Lower lobe of right lung (tissue), 2 donors: ENCODE results near the gene GIMAP8. TPM values are rescaled to one million over a fixed set of nuclear protein-coding genes. Genes with fewer than 3 reads are reported as not detected.
"Not testable (repeated sequence)": the region's sequence is repeated elsewhere in the genome, so short reads cannot be mapped to it uniquely, and the experiment has no call there.

Experiments used
- ATAC-seq, 2 donors: fragments of 200-7000 bp; cut with Tn5 transposase; one replicate each; pipeline ENCODE4 v1.9.1; 2020 to 2022; ENCODE audit warnings: mild to moderate bottlenecking in 2 of 2, moderate library complexity in 2 of 2
- DNase-seq: peaks from one replicate; pipeline ENCODE4 v3.0.0-alpha.2; 2020
- H3K27ac ChIP-seq: fragments of 200-600 bp; one replicate; pipeline ENCODE4 v1.8.0; 2022
- H3K27me3 ChIP-seq: fragments of 200-600 bp; one replicate; pipeline ENCODE4 v1.8.0; 2022; ENCODE audit warnings: low read depth
- H3K36me3 ChIP-seq: fragments of 200-600 bp; one replicate; pipeline ENCODE4 v1.8.0; 2022; ENCODE audit warnings: mild to moderate bottlenecking
- H3K4me1 ChIP-seq: fragments of 200-600 bp; one replicate; pipeline ENCODE4 v1.8.0; 2022
- H3K4me3 ChIP-seq: fragments of 200-600 bp; one replicate; pipeline ENCODE4 v1.8.0; 2022; ENCODE audit warnings: mild to moderate bottlenecking
- H3K9me3 ChIP-seq: fragments of 200-600 bp; one replicate; pipeline ENCODE4 v1.8.0; 2022
- intact Hi-C: fragments of 100-400 bp; cut with DNase I; formaldehyde crosslinking; loops from one replicate; pipeline ENCODE4 v1.11.0; 2022
- total RNA-seq: library from RNA; stranded (reverse); fragmentation: NEBNext Ultra II Directional; extraction: Animal tissue kit (Norgen Biotek cat#: 25700); gene quantifications from one replicate; pipeline ENCODE4 v1.2.1, GENCODE V29; 2021
- TF ChIP-seq, protein P1 (sequence below): fragments of 200-600 bp; IDR thresholded peaks from one replicate; pipeline ENCODE4 v1.8.0; 2022; ENCODE audit warnings: antibody characterized with exemption, mild to moderate bottlenecking
- donor health status: DM: no; HTN: yes; CAD: no; lungs with severe emphysema.

GIMAP8 gene
- total RNA-seq, 1 donor from 2014 or later = 44.4 TPM

DNA sequence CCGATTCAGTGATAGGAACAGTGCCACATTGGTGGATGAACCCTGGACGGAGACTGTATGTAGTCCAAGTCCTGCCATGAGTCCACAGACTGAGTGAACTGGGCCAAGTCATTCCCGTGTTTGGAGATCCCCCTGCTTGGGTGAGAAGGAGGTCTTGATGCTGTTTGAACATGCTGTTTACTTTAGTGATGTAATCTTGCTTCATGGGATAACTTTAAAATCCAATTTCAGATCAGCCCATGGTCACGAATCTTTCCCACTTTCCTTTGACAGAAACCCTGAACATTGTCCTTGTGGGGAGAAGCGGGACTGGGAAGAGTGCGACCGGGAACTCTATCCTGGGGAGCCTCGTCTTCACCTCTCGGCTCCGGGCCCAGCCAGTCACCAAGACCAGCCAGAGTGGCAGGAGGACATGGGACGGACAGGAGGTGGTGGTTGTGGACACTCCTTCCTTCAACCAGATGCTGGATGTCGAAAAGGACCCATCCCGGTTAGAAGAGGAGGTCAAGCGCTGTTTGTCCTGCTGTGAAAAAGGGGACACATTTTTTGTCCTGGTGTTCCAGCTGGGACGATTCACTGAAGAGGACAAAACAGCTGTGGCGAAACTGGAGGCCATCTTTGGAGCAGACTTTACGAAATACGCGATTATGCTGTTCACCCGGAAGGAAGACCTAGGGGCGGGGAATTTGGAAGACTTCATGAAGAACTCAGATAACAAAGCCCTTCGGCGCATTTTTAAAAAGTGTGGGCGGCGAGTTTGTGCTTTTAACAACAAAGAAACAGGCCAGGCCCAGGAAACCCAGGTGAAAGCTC, 26.6 kb downstream of the GIMAP8 start:
- Histone ChIP-seq H3K36me3 (peaks cover 51% of the 10 kb centered on the region), H3K9me3 (no peaks in the 10 kb centered on the region), H3K27ac (no peak overlapping the region), H3K4me1 (peaks cover 31% of the 10 kb centered on the region), H3K4me3 (no peak overlapping the region), H3K27me3 (no peaks in the 10 kb centered on the region)
- DNase-seq (no peak), ATAC-seq (no peak)
- intact Hi-C loops = no loop called here
- TF ChIP-seq, protein P1, sequence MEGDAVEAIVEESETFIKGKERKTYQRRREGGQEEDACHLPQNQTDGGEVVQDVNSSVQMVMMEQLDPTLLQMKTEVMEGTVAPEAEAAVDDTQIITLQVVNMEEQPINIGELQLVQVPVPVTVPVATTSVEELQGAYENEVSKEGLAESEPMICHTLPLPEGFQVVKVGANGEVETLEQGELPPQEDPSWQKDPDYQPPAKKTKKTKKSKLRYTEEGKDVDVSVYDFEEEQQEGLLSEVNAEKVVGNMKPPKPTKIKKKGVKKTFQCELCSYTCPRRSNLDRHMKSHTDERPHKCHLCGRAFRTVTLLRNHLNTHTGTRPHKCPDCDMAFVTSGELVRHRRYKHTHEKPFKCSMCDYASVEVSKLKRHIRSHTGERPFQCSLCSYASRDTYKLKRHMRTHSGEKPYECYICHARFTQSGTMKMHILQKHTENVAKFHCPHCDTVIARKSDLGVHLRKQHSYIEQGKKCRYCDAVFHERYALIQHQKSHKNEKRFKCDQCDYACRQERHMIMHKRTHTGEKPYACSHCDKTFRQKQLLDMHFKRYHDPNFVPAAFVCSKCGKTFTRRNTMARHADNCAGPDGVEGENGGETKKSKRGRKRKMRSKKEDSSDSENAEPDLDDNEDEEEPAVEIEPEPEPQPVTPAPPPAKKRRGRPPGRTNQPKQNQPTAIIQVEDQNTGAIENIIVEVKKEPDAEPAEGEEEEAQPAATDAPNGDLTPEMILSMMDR = no peak

DNA sequence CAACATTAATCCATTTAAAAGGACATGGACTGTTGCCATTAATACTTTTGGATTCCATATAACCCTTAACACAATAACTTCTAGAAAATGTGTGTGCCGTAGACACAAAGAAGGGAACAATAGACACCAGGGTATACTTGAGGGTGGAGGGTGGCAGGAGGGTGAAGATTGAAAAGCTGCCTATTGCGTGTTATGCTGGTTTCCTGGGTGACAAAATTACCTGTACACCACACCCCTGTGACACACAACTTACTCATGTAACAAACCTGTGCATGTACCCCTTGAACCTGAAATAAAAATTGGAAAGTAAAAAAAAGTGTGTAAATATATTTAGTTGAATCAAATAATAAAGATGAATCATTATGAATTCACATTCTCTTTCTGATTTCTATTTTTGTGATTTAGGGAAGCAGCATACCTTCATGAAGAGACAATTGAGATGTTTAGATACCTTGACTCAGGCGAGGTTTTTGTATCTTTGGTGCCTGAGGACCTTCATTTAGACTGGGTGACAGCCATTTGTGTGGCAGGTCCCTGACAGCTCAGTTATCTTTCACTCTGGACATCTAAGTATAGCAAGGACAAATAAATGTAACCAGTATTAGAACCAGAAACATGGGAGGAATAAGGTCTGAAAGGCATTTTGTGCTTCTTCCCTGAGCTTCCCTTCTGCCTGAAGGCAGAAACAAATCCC, 28.7 kb downstream of the GIMAP8 start:
- Histone ChIP-seq H3K27ac (no peak overlapping the region), H3K4me1 (peaks cover 47% of the 10 kb centered on the region), H3K4me3 (no peak overlapping the region), H3K36me3 (peaks cover 34% of the 10 kb centered on the region), H3K27me3 (no peaks in the 10 kb centered on the region), H3K9me3 (no peaks in the 10 kb centered on the region)
- DNase-seq (no peak), ATAC-seq (no peak)
- TF ChIP-seq, protein P1 = no peak
- intact Hi-C loops = no loop called here

DNA sequence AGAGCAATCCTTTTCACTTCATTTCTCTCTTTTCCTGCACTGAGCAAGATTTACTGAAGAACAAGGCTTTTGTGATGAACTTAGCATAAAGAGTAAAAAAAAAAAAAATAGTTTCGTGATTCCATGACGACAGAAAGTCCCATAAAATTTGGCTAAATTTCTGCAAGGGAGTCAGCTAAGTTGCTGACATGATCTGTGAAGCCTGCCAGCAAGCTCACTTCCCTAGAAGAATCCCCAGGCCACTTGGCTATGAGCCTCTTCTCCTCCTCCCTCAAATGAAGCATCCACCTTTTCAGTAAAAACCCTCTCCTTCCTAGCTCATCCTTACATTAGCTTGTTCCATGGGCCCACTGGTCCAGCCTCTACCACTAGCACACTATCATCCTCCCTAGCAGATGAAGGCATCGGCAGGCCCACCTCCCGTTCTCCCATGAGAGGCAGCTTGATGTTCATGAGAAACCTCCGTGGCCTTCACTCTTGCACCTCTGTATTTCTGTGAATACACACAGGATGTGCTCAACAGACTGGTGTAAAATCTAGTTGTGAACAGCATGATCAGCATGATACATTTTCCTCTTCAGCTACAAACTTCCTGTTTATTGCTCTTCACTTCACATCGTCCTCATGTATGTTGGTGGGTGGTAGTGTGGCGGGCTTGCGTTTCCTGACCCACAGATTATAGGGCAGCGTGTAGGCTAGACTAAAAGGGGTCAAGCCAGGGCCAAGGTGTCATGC, 30.9 kb downstream of the GIMAP8 start:
- Histone ChIP-seq H3K4me1 (peaks cover 59% of the 10 kb centered on the region), H3K27me3 (no peaks in the 10 kb centered on the region), H3K4me3 (no peak overlapping the region), H3K27ac (peak overlapping the region; percentile 58), H3K9me3 (no peaks in the 10 kb centered on the region), H3K36me3 (peaks cover 17% of the 10 kb centered on the region)
- intact Hi-C loops = no loop called here
- DNase-seq (no peak), ATAC-seq (peak; percentile 44 to 45)
- TF ChIP-seq, protein P1 = no peak

DNA sequence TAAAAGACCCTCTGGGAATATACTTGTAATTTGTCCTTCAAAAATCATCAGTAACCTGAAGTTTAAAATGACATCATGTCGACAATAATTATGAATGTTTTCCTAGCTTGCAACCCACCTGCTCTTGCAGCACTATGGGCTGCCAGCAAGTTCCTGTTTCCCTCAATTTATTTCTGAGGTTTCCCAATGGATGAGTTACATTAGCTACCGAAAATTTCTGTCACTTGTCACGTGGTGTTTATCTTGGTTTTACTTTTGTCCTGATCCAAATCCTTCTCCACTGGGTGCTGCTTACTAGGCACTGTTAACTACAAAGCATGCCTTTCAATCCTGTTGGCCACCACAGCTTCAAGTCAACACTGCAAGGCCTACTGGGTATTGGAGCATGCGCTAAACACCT, 31.5 kb downstream of the GIMAP8 start:
- Histone ChIP-seq H3K4me3 (no peak overlapping the region), H3K27ac (peak overlapping the region; percentile 58), H3K4me1 (peaks cover 59% of the 10 kb centered on the region), H3K27me3 (no peaks in the 10 kb centered on the region), H3K9me3 (no peaks in the 10 kb centered on the region), H3K36me3 (peaks cover 14% of the 10 kb centered on the region)
- TF ChIP-seq, protein P1 = no peak
- peak in 1 of 2 donors; percentile 37 for ATAC-seq
- no peak for DNase-seq
- intact Hi-C loops = no loop called here

DNA sequence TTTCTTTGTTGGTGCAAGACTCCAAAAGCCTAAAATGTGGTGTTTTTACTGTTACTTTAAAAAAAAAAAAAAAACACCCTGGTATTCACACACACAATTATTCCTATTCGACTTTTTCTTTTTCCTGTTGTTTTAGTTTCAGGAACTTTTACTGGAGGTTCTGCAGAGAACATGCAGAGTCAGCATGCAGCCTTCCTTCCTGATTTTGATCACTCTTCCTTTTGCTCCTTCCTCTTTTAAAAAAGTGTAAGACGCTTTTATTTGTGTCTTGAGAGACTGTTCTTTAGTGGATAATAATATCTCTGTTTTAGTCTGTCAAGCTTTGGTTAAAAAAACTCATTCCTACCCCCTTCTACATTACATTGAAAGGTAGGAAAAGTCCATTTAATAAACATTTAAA, 33.1 kb downstream of the GIMAP8 start:
- DNase-seq, H3K9me3 ChIP-seq, H3K36me3 ChIP-seq, H3K27me3 ChIP-seq, intact Hi-C loops: not testable (repeated sequence)
- Histone ChIP-seq H3K4me1 (peaks cover 53% of the 10 kb centered on the region), H3K4me3 (peak overlapping the region; percentile 18), H3K27ac (peak overlapping the region; percentile 58)
- peak in 1 of 2 donors; percentile 41 for ATAC-seq

DNA sequence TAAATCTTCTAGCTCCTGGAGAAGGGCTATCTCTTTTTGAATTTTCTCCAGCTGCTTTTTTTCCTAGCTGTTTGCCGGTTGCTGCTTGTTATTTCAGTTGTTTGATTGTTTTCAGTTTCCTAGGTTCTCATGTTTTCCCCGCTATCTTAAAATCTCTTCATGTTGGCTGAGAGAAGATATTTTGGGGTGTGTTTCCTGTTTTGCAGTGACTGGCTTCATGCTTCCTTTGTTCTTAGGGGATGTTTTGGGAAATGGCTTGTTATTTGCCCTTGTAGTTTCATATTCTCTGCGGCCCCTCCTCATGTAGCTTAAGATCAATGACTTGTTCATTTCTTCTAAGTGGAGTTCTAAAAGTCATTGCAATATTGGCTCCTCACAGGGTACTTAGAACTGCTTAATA, 33.6 kb downstream of the GIMAP8 start:
- intact Hi-C loops, H3K36me3 ChIP-seq, DNase-seq, H3K9me3 ChIP-seq, H3K27me3 ChIP-seq: not testable (repeated sequence)
- H3K27ac ChIP-seq = peak overlapping the region; percentile 58
- ATAC-seq = peak in 1 of 2 donors; percentile 50
- peaks cover 51% of the 10 kb centered on the region for H3K4me1 ChIP-seq
- peak overlapping the region; percentile 18 for H3K4me3 ChIP-seq
